Muscle layer of duodenum (tissue), 2 donors: Measurements from ENCODE around the gene CCDC201.
"Not testable (repeated sequence)": the region's sequence is repeated elsewhere in the genome, so short reads cannot be mapped to it uniquely, and the experiment has no call there.

ENCODE experiments used
- H3K27ac ChIP-seq: one replicate; pipeline ENCODE4 v1.7.0; 2013; ENCODE audit warnings: mild to moderate bottlenecking, low read length
- H3K27me3 ChIP-seq: one replicate; pipeline ENCODE4 v1.7.0; 2013; ENCODE audit warnings: low read depth, mild to moderate bottlenecking, control low read depth, low read length
- H3K36me3 ChIP-seq, 2 donors: one replicate each; pipeline ENCODE4 v1.7.0; 2013; ENCODE audit warnings: low read length in 2 of 2, control low read depth in 1 of 2, mild to moderate bottlenecking in 1 of 2; ENCODE audit not compliant: insufficient read depth in 2 of 2, control insufficient read depth in 1 of 2
- H3K4me1 ChIP-seq, 2 donors: one replicate each; pipeline ENCODE4 v1.7.0; 2013; ENCODE audit warnings: low read length in 2 of 2, mild to moderate bottlenecking in 2 of 2, control low read depth in 1 of 2, moderate library complexity in 1 of 2; ENCODE audit not compliant: insufficient read depth in 2 of 2, control insufficient read depth in 1 of 2
- H3K4me3 ChIP-seq, 2 donors: one replicate each; pipeline ENCODE4 v1.7.0; 2013; ENCODE audit warnings: low read length in 2 of 2, low read depth in 1 of 2, mild to moderate bottlenecking in 1 of 2
- H3K9me3 ChIP-seq, 2 donors: one replicate each; pipeline ENCODE4 v1.7.0; 2013; ENCODE audit warnings: low read length in 2 of 2, control low read depth in 1 of 2, mild to moderate bottlenecking in 1 of 2; ENCODE audit not compliant: control insufficient read depth in 1 of 2
- donor health status: healthy.

The CCDC201 gene

GRCh38 chr7:45869426-45869825 lies 3.5 kb downstream of the CCDC201 start:
- Histone ChIP-seq H3K9me3 (peaks cover 0 to 4% of the 10 kb centered on the region in 2 donors), H3K4me3 (no peak overlapping the region), H3K27me3 (no peaks in the 10 kb centered on the region), H3K36me3 (no peaks in the 10 kb centered on the region), H3K27ac (no peak overlapping the region), H3K4me1 (no peaks in the 10 kb centered on the region)

- Histone ChIP-seq H3K27ac (no peak overlapping the region), H3K9me3 (peaks cover 0 to 4% of the 10 kb centered on the region in 2 donors), H3K4me3 (no peak overlapping the region), H3K4me1 (no peaks in the 10 kb centered on the region), H3K36me3 (no peaks in the 10 kb centered on the region), H3K27me3 (no peaks in the 10 kb centered on the region)
These were observed 5.4 kb downstream of the CCDC201 start for GRCh38 chr7:45867471-45867870.

DNA sequence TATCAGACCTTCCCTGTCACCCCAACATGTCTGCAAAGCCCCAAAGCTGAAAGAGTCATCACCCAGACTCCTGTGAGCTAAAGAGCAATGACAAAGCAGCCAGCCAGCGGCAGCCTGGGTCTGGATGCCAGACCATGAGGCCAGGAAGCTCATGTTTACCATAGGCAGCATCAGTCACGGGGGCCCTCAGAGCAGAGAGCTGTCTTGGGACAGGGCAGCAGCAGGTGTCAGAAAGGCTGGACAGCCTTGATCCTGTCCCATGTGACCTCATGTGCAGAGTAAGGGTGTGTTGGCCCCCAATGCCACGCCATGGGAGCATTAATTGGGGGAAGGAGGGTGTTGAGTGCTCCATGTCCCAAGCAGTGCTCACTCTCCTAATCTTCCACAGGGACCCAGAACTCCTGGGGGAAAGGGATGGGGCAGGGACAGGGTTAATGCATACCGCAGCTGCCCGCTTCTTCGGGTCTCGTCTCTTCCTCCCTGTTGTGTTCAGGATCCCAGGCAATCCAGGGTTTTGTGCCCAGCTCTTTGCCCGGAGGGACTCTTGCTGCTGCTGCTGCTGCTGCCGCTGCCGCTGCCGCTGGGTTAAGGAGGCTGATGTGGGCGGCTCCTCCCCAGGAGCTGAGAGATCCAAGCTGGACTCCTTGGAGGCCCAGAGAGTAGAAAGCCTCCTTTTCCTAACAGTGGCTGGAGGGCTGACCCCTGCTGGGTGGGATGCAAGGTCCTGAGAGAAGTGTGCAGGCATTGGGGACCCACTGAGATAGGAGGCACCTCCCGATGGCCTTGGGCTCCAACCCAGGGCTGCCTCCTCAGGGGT lies 7.1 kb downstream of the CCDC201 start:
- H3K4me3 ChIP-seq = no peak overlapping the region
- H3K27ac ChIP-seq = no peak overlapping the region
- H3K4me1 ChIP-seq = no peaks in the 10 kb centered on the region
- H3K9me3 ChIP-seq = peaks cover 0 to 4% of the 10 kb centered on the region in 2 donors
- no peaks in the 10 kb centered on the region for H3K36me3 ChIP-seq
- H3K27me3 ChIP-seq = no peaks in the 10 kb centered on the region

- H3K36me3 ChIP-seq = no peaks in the 10 kb centered on the region
- peaks cover 0 to 4% of the 10 kb centered on the region in 2 donors for H3K9me3 ChIP-seq
- H3K27ac ChIP-seq = no peak overlapping the region
- H3K4me1 ChIP-seq = no peaks in the 10 kb centered on the region
- H3K27me3 ChIP-seq = no peaks in the 10 kb centered on the region
- no peak overlapping the region for H3K4me3 ChIP-seq
These were observed 9.2 kb downstream of the CCDC201 start for GRCh38 chr7:45863715-45864114.

GRCh38 chr7:45856888-45857287 lies 16.0 kb downstream of the CCDC201 start:
- H3K4me1 ChIP-seq, H3K27ac ChIP-seq, H3K36me3 ChIP-seq, H3K4me3 ChIP-seq, H3K9me3 ChIP-seq, H3K27me3 ChIP-seq: not testable (repeated sequence)

DNA sequence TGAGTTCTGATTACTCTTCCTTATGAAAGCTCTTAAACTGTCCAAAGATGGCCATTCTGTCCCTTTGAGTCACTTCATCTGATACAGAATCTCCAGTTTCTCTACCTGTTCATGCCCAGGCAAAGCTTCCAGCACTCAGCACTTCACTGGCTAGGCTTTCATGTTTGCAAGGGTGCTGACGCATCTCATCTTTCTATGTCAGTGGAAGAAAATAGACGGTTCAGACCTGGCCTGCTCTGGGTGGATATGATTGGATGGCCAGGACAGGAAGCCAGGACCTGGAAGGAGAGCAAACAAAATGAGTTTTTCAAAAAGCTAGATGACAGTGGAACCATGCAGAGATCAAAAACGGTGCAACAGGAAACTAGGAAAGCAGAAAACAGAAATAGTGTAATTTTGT lies 17.2 kb downstream of the CCDC201 start:
- not testable (repeated sequence) for H3K9me3 ChIP-seq, H3K4me3 ChIP-seq, H3K27ac ChIP-seq, H3K4me1 ChIP-seq, H3K27me3 ChIP-seq, H3K36me3 ChIP-seq

GRCh38 chr7:45853491-45853890 lies 19.4 kb downstream of the CCDC201 start:
- H3K27me3 ChIP-seq, H3K4me1 ChIP-seq, H3K27ac ChIP-seq, H3K36me3 ChIP-seq, H3K9me3 ChIP-seq, H3K4me3 ChIP-seq: not testable (repeated sequence)

GRCh38 chr7:45852984-45853383 lies 19.9 kb downstream of the CCDC201 start:
- not testable (repeated sequence) for H3K4me1 ChIP-seq, H3K36me3 ChIP-seq, H3K27ac ChIP-seq, H3K4me3 ChIP-seq, H3K27me3 ChIP-seq, H3K9me3 ChIP-seq

GRCh38 chr7:45848734-45849133 lies 24.1 kb downstream of the CCDC201 start:
- not testable (repeated sequence) for H3K9me3 ChIP-seq, H3K27me3 ChIP-seq, H3K36me3 ChIP-seq, H3K4me1 ChIP-seq, H3K27ac ChIP-seq, H3K4me3 ChIP-seq

- not testable (repeated sequence) for H3K9me3 ChIP-seq
These were observed 26.3 kb downstream of the CCDC201 start for GRCh38 chr7:45846536-45846935.

GRCh38 chr7:45841926-45842717 lies 30.8 kb downstream of the CCDC201 start:
- not testable (repeated sequence) for H3K36me3 ChIP-seq, H3K27me3 ChIP-seq, H3K9me3 ChIP-seq, H3K4me1 ChIP-seq, H3K4me3 ChIP-seq, H3K27ac ChIP-seq

More at GRCh38 chr7:45846536-45846935, 26.3 kb downstream of the CCDC201 start:
- not testable (repeated sequence) for H3K27me3 ChIP-seq, H3K27ac ChIP-seq, H3K4me1 ChIP-seq, H3K36me3 ChIP-seq, H3K4me3 ChIP-seq
